Measurements from ENCODE around the gene ARHGAP8.

- TF ChIP-seq CTCF (conservative IDR thresholded peaks at IDR 0.05; ENCODE audit: low read length) (no peak), EZH2phosphoT487 (IDR thresholded peaks at IDR 0.05; ENCODE audit: borderline replicate concordance) (no peak)
Observed at GRCh38 chr22:44728761-44729324, 23.5 kb upstream of the ARHGAP8 start.

All from Loucy (cell line).